HEK293 (cell line): ENCODE measurements around the gene THAP11.

ENCODE experiments used
- CTCF ChIA-PET: fragments of 350-600 bp; formaldehyde crosslinking; extraction: SDS; loops from one replicate; lab custom pipeline; 2021; ENCODE audit warnings: antibody characterized with exemption; lab: Yijun Ruan, JAX
- POLR2A ChIA-PET: fragments of 300-600 bp; formaldehyde crosslinking; extraction: SDS; loops from one replicate; lab custom pipeline; 2020; ENCODE audit warnings: antibody characterized with exemption, inconsistent platforms; lab: Yijun Ruan, JAX
- H3K27ac ChIP-seq: fragments of 200-500 bp; sonication (Bioruptor generic); 2 replicates; pipeline ENCODE4 v1.5.1; 2014; ENCODE audit warnings: low read depth, low read length, control low read depth, inconsistent platforms; ENCODE audit errors: extremely low read depth
- H3K36me3 ChIP-seq, 2 experiments: fragments of 200-500 bp in 1 of 2; sonication (Bioruptor generic) in 1 of 2; 1 replicate in 1 of 2; 2 replicates in 1 of 2; pipeline ENCODE4 v1.5.1; 2014 to 2017; ENCODE audit warnings: inconsistent platforms in 2 of 2, low read length in 2 of 2; ENCODE audit not compliant: control insufficient read depth in 2 of 2, insufficient read depth in 1 of 2
- H3K4me1 ChIP-seq: fragments of 200-500 bp; sonication (Bioruptor generic); 2 replicates; pipeline ENCODE4 v1.5.1; 2014; ENCODE audit warnings: mild to moderate bottlenecking, low read length, inconsistent platforms; ENCODE audit not compliant: control insufficient read depth, insufficient read depth
- H3K4me3 ChIP-seq: 2 replicates; pipeline ENCODE4 v1.5.1; 2011; ENCODE audit warnings: low read depth, mild to moderate bottlenecking, control low read depth, low read length, moderate library complexity
- H3K9me3 ChIP-seq: fragments of 200-500 bp; sonication (Bioruptor generic); 2 replicates; pipeline ENCODE4 v1.5.1; 2014; ENCODE audit warnings: low read depth, low read length, inconsistent platforms; ENCODE audit not compliant: control insufficient read depth, insufficient read depth
- EGR2 ChIP-seq: fragments of 450-650 bp; formaldehyde crosslinking; IDR thresholded peaks from 2 replicates; pipeline ENCODE4 v1.5.1; 2016; ENCODE audit warnings: low read depth, missing biosample characterization, missing genetic modification characterization
- PBX3 ChIP-seq: sonication (generic); formaldehyde crosslinking; IDR thresholded peaks from 2 replicates; pipeline ENCODE4 v1.8.1; 2022; ENCODE audit warnings: mild to moderate bottlenecking, moderate library complexity, missing genetic modification reagents
- PRDM10 ChIP-seq: fragments of 450-650 bp; formaldehyde crosslinking; IDR thresholded peaks from 2 replicates; pipeline ENCODE4 v1.5.1; 2016; ENCODE audit warnings: missing biosample characterization, missing genetic modification characterization
- PRDM2 ChIP-seq: fragments of 450-650 bp; formaldehyde crosslinking; IDR thresholded peaks from 2 replicates; pipeline ENCODE4 v1.5.1; 2016; ENCODE audit warnings: missing biosample characterization, missing genetic modification characterization, borderline replicate concordance
- SP7 ChIP-seq: fragments of 450-650 bp; formaldehyde crosslinking; IDR thresholded peaks from 2 replicates; pipeline ENCODE4 v1.5.1; 2016; ENCODE audit warnings: missing biosample characterization, missing genetic modification characterization
- WT1 ChIP-seq: fragments of 450-650 bp; formaldehyde crosslinking; IDR thresholded peaks from 2 replicates; pipeline ENCODE4 v1.5.1; 2016; ENCODE audit warnings: missing biosample characterization, missing genetic modification characterization
- ZBTB21 ChIP-seq: fragments of 450-650 bp; formaldehyde crosslinking; IDR thresholded peaks from 2 replicates; pipeline ENCODE4 v1.5.1; 2017; ENCODE audit warnings: missing biosample characterization, missing genetic modification characterization
- ZBTB7A ChIP-seq: fragments of 450-650 bp; formaldehyde crosslinking; IDR thresholded peaks from 2 replicates; pipeline ENCODE4 v1.5.1; 2016; ENCODE audit warnings: low read depth, missing biosample characterization, missing genetic modification characterization
- ZFHX2 ChIP-seq: fragments of 450-650 bp; formaldehyde crosslinking; conservative IDR thresholded peaks from 2 replicates; pipeline ENCODE4 v1.5.1; 2016; ENCODE audit warnings: missing biosample characterization, missing genetic modification characterization
- ZIC2 ChIP-seq: fragments of 450-650 bp; formaldehyde crosslinking; IDR thresholded peaks from 2 replicates; pipeline ENCODE4 v1.5.1; 2016; ENCODE audit warnings: missing biosample characterization, missing genetic modification characterization
- ZNF292 ChIP-seq: fragments of 450-650 bp; formaldehyde crosslinking; IDR thresholded peaks from 2 replicates; pipeline ENCODE4 v1.5.1; 2016; ENCODE audit warnings: low read depth, missing biosample characterization, missing genetic modification characterization, borderline replicate concordance
- ZNF488 ChIP-seq: fragments of 450-650 bp; formaldehyde crosslinking; IDR thresholded peaks from 2 replicates; pipeline ENCODE4 v1.5.1; 2016; ENCODE audit warnings: missing biosample characterization, missing genetic modification characterization
- ZNF530 ChIP-seq: fragments of 450-650 bp; formaldehyde crosslinking; IDR thresholded peaks from 2 replicates; pipeline ENCODE4 v1.5.1; 2016; ENCODE audit warnings: low read depth, missing biosample characterization, missing genetic modification characterization
- ZNF555 ChIP-seq: fragments of 450-650 bp; formaldehyde crosslinking; conservative IDR thresholded peaks from 2 replicates; pipeline ENCODE4 v1.5.1; 2017; ENCODE audit warnings: missing biosample characterization, mild to moderate bottlenecking, missing genetic modification characterization, inconsistent platforms
- ZNF600 ChIP-seq: fragments of 450-650 bp; formaldehyde crosslinking; IDR thresholded peaks from 2 replicates; pipeline ENCODE4 v1.5.1; 2016; ENCODE audit warnings: missing biosample characterization, missing genetic modification characterization
- ZNF707 ChIP-seq: fragments of 450-650 bp; formaldehyde crosslinking; IDR thresholded peaks from 2 replicates; pipeline ENCODE4 v1.5.1; 2016; ENCODE audit warnings: missing biosample characterization, missing genetic modification characterization
- ZNF747 ChIP-seq: fragments of 450-650 bp; formaldehyde crosslinking; IDR thresholded peaks from 2 replicates; pipeline ENCODE4 v1.5.1; 2016; ENCODE audit warnings: missing biosample characterization, missing genetic modification characterization
- ZNF768 ChIP-seq: fragments of 450-650 bp; formaldehyde crosslinking; IDR thresholded peaks from 2 replicates; pipeline ENCODE4 v1.5.1; 2018; ENCODE audit warnings: missing biosample characterization, mild to moderate bottlenecking, missing genetic modification characterization
- ZNF785 ChIP-seq: fragments of 450-650 bp; formaldehyde crosslinking; IDR thresholded peaks from 2 replicates; pipeline ENCODE4 v1.5.1; 2016; ENCODE audit warnings: missing biosample characterization, missing genetic modification characterization
- ZSCAN16 ChIP-seq: fragments of 450-650 bp; formaldehyde crosslinking; IDR thresholded peaks from 2 replicates; pipeline ENCODE4 v1.5.1; 2016; ENCODE audit warnings: missing biosample characterization, missing genetic modification characterization

The THAP11 gene

GRCh38 chr16:67878232-67878631 lies 36.1 kb downstream of the THAP11 start:
- POLR2A ChIA-PET, result no interaction called here
- CTCF ChIA-PET, result interaction anchor here (0.6 to 0.9 kb wide), 3 partner anchors 8 to 306 kb away, joined by 3 to 4 read pairs (median 3); no protein-coding TSS in a partner anchor
- H3K4me3 ChIP-seq, result no peak overlapping the region
- no peaks in the 10 kb centered on the region for H3K4me1 ChIP-seq
- no peak overlapping the region for H3K27ac ChIP-seq
- TF ChIP-seq EGR2 (peak; percentile 69), PRDM10 (tag by site-specific recombination) (no peak), ZBTB21 (tag by site-specific recombination) (no peak), ZFHX2 (tag by site-specific recombination) (peak; percentile 62), ZNF530 (tag by site-specific recombination) (no peak)
- H3K36me3 ChIP-seq, result peaks cover 0 to 89% of the 10 kb centered on the region in 2 experiments; a peak in 2 of 3 replicates
- H3K9me3 ChIP-seq, result no peaks in the 10 kb centered on the region

- Histone ChIP-seq H3K9me3 (no peaks in the 10 kb centered on the region), H3K4me1 (no peaks in the 10 kb centered on the region), H3K27ac (no peak overlapping the region), H3K36me3 (peaks cover 0 to 95% of the 10 kb centered on the region in 2 experiments; a peak in 2 of 3 replicates), H3K4me3 (no peak overlapping the region)
- CTCF ChIA-PET, result interaction anchor here (0.6 to 0.9 kb wide), 4 partner anchors 9 to 1176 kb away, joined by 3 to 4 read pairs (median 3); no protein-coding TSS in a partner anchor
- TF ChIP-seq PRDM2 (no peak), ZNF600 (tag by site-specific recombination) (0 out of 2 replicates have a peak, but pooled peaks have one; percentile 33)
- POLR2A ChIA-PET, result interaction anchor here (1.2 kb wide), 1 partner anchor 14 kb away, joined by 3 read pairs; no protein-coding TSS in a partner anchor
Measured at GRCh38 chr16:67878846-67879245, 36.7 kb downstream of the THAP11 start.

- peaks cover 0 to 99% of the 10 kb centered on the region in 2 experiments; a peak in 2 of 3 replicates for H3K36me3 ChIP-seq
- no peak overlapping the region for H3K4me3 ChIP-seq
- no peak overlapping the region for H3K27ac ChIP-seq
- ChIA-PET CTCF (interaction anchor here (0.6 to 0.9 kb wide), 2 partner anchors 62 to 1176 kb away, joined by 3 to 4 read pairs; no protein-coding TSS in a partner anchor), POLR2A (interaction anchor here (1.2 kb wide), 1 partner anchor 14 kb away, joined by 3 read pairs; no protein-coding TSS in a partner anchor)
- no peaks in the 10 kb centered on the region for H3K4me1 ChIP-seq
- H3K9me3 ChIP-seq, result no peaks in the 10 kb centered on the region
- TF ChIP-seq ZIC2 (tag by site-specific recombination) (no peak), WT1 (tag by site-specific recombination) (no peak), ZNF707 (no peak), ZNF530 (tag by site-specific recombination) (no peak), ZNF768 (no peak), ZNF747 (tag by site-specific recombination) (no peak), ZBTB7A (tag by site-specific recombination) (no peak), PBX3 (CRISPR knock-in tag) (no peak), ZSCAN16 (tag by site-specific recombination) (no peak), ZNF785 (tag by site-specific recombination) (no peak), ZNF488 (tag by site-specific recombination) (no peak), SP7 (no peak), ZNF555 (tag by site-specific recombination) (no peak), ZNF292 (no peak)
Measured at GRCh38 chr16:67879462-67879861, 37.3 kb downstream of the THAP11 start.
